HPDE6-E6E7 (cell line): Measurements from ENCODE around the gene TUBG2.

Experiments
- DNase-seq: peaks from one replicate; pipeline ENCODE4 v3.0.0; 2011; ENCODE audit warnings: missing footprints; ENCODE audit errors: extremely low spot score

Gene TUBG2

GRCh38 chr17:42695500-42695899 lies 36.4 kb downstream of the TUBG2 start:
- DNase-seq: no peak

GRCh38 chr17:42697108-42697811 lies 38.2 kb downstream of the TUBG2 start:
- DNase-seq: no peak

GRCh38 chr17:42698736-42699414 lies 39.8 kb downstream of the TUBG2 start:
- DNase-seq: no peak

- DNase-seq: no peak
These were observed 40.3 kb downstream of the TUBG2 start for GRCh38 chr17:42699415-42699740.

GRCh38 chr17:42700586-42701289 lies 41.7 kb downstream of the TUBG2 start:
- no peak for DNase-seq

GRCh38 chr17:42702446-42702845 lies 43.4 kb downstream of the TUBG2 start:
- DNase-seq: no peak

- DNase-seq: no peak
These were observed 45.4 kb downstream of the TUBG2 start for GRCh38 chr17:42704490-42704836.

GRCh38 chr17:42704837-42705494 lies 45.9 kb downstream of the TUBG2 start:
- DNase-seq: no peak

GRCh38 chr17:42706732-42707131 lies 47.6 kb downstream of the TUBG2 start:
- DNase-seq: no peak

- no peak for DNase-seq
These were observed 49.5 kb downstream of the TUBG2 start for GRCh38 chr17:42708588-42708987.

GRCh38 chr17:42709561-42709960 lies 50.5 kb downstream of the TUBG2 start:
- no peak for DNase-seq
